ENCODE results near the gene ZNF70. TPM values are rescaled to one million over a fixed set of nuclear protein-coding genes. Genes with fewer than 3 reads are reported as not detected.

Gene ZNF70
- total RNA-seq, 2 experiments from 2014 or later = 1.3 to 1.9 TPM

DNA sequence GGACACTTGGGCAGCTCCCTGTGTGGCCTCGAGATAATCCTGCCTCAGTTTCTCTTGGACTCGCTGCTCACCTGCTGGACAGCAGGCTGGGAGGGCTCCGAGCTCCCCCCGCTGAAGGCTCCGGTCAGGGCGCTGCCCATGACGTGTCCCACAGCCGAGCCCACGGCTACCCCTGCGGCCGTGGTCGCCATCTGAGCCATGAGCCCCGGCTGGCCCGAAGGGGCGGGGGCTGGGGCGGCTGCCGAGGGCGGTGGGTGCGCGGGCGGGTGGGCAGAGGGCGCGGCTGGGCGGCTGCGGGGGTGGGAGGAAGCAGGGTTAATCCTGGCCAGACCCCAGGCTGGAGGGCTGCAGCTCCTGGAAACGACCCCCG is 16.4 kb upstream of the ZNF70 start:
- no peaks in the 10 kb centered on the region for H3K9me3 ChIP-seq (ENCODE audit: control insufficient read depth in 1 of 2, insufficient read depth in 1 of 2, low read length in 2 of 2)
- Mint-ChIP-seq H3K9me3 (no peaks in the 10 kb centered on the region), H3K27ac (peak overlapping the region; percentile 51), H3K36me3 (ENCODE audit: low read depth) (no peaks in the 10 kb centered on the region), H3K4me3 (peak overlapping the region; percentile 82), H3K27me3 (no peaks in the 10 kb centered on the region), H3K4me1 (ENCODE audit: low read depth) (peaks cover 33% of the 10 kb centered on the region)
- no peak for DNase-seq
- TF ChIP-seq CTCF (IDR thresholded peaks at IDR 0.05) = no peak
- ChIA-PET CTCF (interaction anchor here (0.8 to 1.5 kb wide), 3 partner anchors 8 to 82 kb away, joined by 3 read pairs; partner anchors contain the start of gene ZNF70), POLR2A (interaction anchor here (0.6 to 1.8 kb wide), 6 partner anchors 16 to 146 kb away, joined by 3 to 10 read pairs (median 6); partner anchors contain the start of genes MIF, SLC2A11, SMARCB1 and ZNF70)
- no peaks in the 10 kb centered on the region for H3K27me3 ChIP-seq (ENCODE audit: control insufficient read depth in 1 of 2, insufficient read depth in 2 of 2, low read length in 2 of 2)
- intact Hi-C loops (cut with DNase I, micrococcal nuclease) = loop anchor here (5.0 kb wide), 2 partner anchors 50 to 80 kb away; no protein-coding TSS in a partner anchor
- H3K4me3 ChIP-seq (ENCODE audit: low read length) = peak overlapping the region; percentile 85
- ATAC-seq (ENCODE audit: poor library complexity) = no peak
- H3K36me3 ChIP-seq (ENCODE audit: insufficient read depth, low read length) = no peaks in the 10 kb centered on the region
- H3K4me1 ChIP-seq (ENCODE audit: insufficient read depth, low read length) = peaks cover 68% of the 10 kb centered on the region
- H3K27ac ChIP-seq (ENCODE audit: low read depth in 1 of 2, low read length in 2 of 2) = peak overlapping the region in 1 of 2 donors; percentile 23

GRCh38 chr22:23764899-23765881 is 14.3 kb upstream of the ZNF70 start:
- Histone ChIP-seq H3K9me3 (ENCODE audit: control insufficient read depth in 1 of 2, insufficient read depth in 1 of 2, low read length in 2 of 2) (no peaks in the 10 kb centered on the region), H3K27me3 (ENCODE audit: control insufficient read depth in 1 of 2, insufficient read depth in 2 of 2, low read length in 2 of 2) (no peaks in the 10 kb centered on the region), H3K27ac (ENCODE audit: low read depth in 1 of 2, low read length in 2 of 2) (no peak overlapping the region), H3K36me3 (ENCODE audit: insufficient read depth, low read length) (no peaks in the 10 kb centered on the region), H3K4me1 (ENCODE audit: insufficient read depth, low read length) (peaks cover 51% of the 10 kb centered on the region), H3K4me3 (ENCODE audit: low read length) (no peak overlapping the region)
- ATAC-seq (ENCODE audit: poor library complexity) = no peak
- peaks cover 26% of the 10 kb centered on the region for H3K4me1 Mint-ChIP-seq (ENCODE audit: low read depth)
- H3K36me3 Mint-ChIP-seq (ENCODE audit: low read depth) = no peaks in the 10 kb centered on the region
- CTCF ChIA-PET = interaction anchor here (1.5 kb wide), 1 partner anchor 10 kb away, joined by 3 read pairs; no protein-coding TSS in a partner anchor
- no peaks in the 10 kb centered on the region for H3K27me3 Mint-ChIP-seq
- TF ChIP-seq CTCF (IDR thresholded peaks at IDR 0.05) = no peak
- H3K9me3 Mint-ChIP-seq = no peaks in the 10 kb centered on the region
- POLR2A ChIA-PET = interaction anchor here (1.7 kb wide), 1 partner anchor 21 kb away, joined by 6 read pairs; the partner anchor contains the start of gene SMARCB1
- peak overlapping the region; percentile 60 for H3K4me3 Mint-ChIP-seq
- no peak overlapping the region for H3K27ac Mint-ChIP-seq
- intact Hi-C loops (cut with DNase I, micrococcal nuclease) = loop anchor here (5.0 kb wide), 2 partner anchors 48 to 82 kb away; no protein-coding TSS in a partner anchor
- DNase-seq = no peak

DNA sequence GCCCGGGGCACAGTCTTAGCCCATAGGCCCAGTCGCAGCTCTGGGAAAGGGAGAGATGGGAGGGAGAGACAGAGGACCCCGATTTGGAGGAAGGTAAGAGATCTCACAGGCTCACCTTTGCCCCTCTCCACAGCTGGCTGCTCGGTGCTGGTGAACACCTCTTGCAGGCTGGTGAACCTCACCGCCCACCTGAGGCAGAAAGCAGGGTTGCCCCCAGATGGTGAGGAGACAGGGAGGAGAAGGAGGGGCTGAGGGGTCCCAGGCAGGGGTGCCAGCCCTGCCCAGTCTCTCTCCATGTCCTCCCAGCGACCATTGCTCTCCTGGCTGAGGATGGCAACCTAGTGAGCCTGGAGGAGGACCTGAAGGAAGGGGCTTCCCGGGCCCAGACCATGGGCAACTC is 13.0 kb upstream of the ZNF70 start:
- TF ChIP-seq CTCF (IDR thresholded peaks at IDR 0.05) = no peak
- Histone ChIP-seq H3K27ac (ENCODE audit: low read depth in 1 of 2, low read length in 2 of 2) (no peak overlapping the region), H3K36me3 (ENCODE audit: insufficient read depth, low read length) (no peaks in the 10 kb centered on the region), H3K4me3 (ENCODE audit: low read length) (peak overlapping the region; percentile 52), H3K4me1 (ENCODE audit: insufficient read depth, low read length) (peaks cover 51% of the 10 kb centered on the region), H3K9me3 (ENCODE audit: control insufficient read depth in 1 of 2, insufficient read depth in 1 of 2, low read length in 2 of 2) (no peaks in the 10 kb centered on the region), H3K27me3 (ENCODE audit: control insufficient read depth in 1 of 2, insufficient read depth in 2 of 2, low read length in 2 of 2) (no peaks in the 10 kb centered on the region)
- Mint-ChIP-seq H3K4me3 (peak overlapping the region; percentile 82), H3K9me3 (no peaks in the 10 kb centered on the region), H3K4me1 (ENCODE audit: low read depth) (peaks cover 26% of the 10 kb centered on the region), H3K27me3 (no peaks in the 10 kb centered on the region), H3K36me3 (ENCODE audit: low read depth) (no peaks in the 10 kb centered on the region), H3K27ac (peak overlapping the region; percentile 73)
- ChIA-PET CTCF (no interaction called here), POLR2A (interaction anchor here (1.1 to 1.6 kb wide), 3 partner anchors 13 to 93 kb away, joined by 3 to 8 read pairs (median 4); partner anchors contain the start of genes SLC2A11, SMARCB1 and ZNF70)
- ATAC-seq (ENCODE audit: poor library complexity) (no peak), DNase-seq (peak in 1 of 14 experiments; percentile 14)
- intact Hi-C loops (cut with DNase I, micrococcal nuclease) = no loop called here

Data from CD4-positive, alpha-beta T cell (primary cell).